ENCODE measurements around the gene FBLN1.

The FBLN1 gene

GRCh38 chr22:45612451-45612901, 109.8 kb downstream of the FBLN1 start:
- no peak overlapping the region for H3K4me3 ChIP-seq (ENCODE audit: low read length, poor library complexity, severe bottlenecking)
- no peaks in the 10 kb centered on the region for H3K27me3 ChIP-seq (ENCODE audit: insufficient read depth, low read length, poor library complexity, severe bottlenecking)
- no peaks in the 10 kb centered on the region for H3K79me2 ChIP-seq (ENCODE audit: insufficient read depth, low read length)
- peaks cover 24% of the 10 kb centered on the region for H3K4me1 ChIP-seq (ENCODE audit: insufficient read depth, low read length, poor library complexity, severe bottlenecking)
- no peaks in the 10 kb centered on the region for H3K36me3 ChIP-seq (ENCODE audit: insufficient read depth, low read length)
- no peaks in the 10 kb centered on the region for H3K9me3 ChIP-seq (ENCODE audit: insufficient read depth, low read depth, low read length)
- no peaks in the 10 kb centered on the region for H3F3A ChIP-seq (ENCODE audit: low read depth)
- H3K9me2 ChIP-seq (replicated peaks; ENCODE audit: low read depth, low read length), result no peaks in the 10 kb centered on the region
- H4K20me1 ChIP-seq (ENCODE audit: insufficient read depth, low read length, poor library complexity, severe bottlenecking), result no peaks in the 10 kb centered on the region
- TF ChIP-seq EZH2phosphoT487 (IDR thresholded peaks at IDR 0.05; ENCODE audit: borderline replicate concordance), result no peak
- TF ChIP-seq, protein P1, sequence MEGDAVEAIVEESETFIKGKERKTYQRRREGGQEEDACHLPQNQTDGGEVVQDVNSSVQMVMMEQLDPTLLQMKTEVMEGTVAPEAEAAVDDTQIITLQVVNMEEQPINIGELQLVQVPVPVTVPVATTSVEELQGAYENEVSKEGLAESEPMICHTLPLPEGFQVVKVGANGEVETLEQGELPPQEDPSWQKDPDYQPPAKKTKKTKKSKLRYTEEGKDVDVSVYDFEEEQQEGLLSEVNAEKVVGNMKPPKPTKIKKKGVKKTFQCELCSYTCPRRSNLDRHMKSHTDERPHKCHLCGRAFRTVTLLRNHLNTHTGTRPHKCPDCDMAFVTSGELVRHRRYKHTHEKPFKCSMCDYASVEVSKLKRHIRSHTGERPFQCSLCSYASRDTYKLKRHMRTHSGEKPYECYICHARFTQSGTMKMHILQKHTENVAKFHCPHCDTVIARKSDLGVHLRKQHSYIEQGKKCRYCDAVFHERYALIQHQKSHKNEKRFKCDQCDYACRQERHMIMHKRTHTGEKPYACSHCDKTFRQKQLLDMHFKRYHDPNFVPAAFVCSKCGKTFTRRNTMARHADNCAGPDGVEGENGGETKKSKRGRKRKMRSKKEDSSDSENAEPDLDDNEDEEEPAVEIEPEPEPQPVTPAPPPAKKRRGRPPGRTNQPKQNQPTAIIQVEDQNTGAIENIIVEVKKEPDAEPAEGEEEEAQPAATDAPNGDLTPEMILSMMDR (conservative IDR thresholded peaks at IDR 0.05; ENCODE audit: low read length), result no peak
- no peak overlapping the region for H3K9ac ChIP-seq (ENCODE audit: low read depth, low read length, poor library complexity, severe bottlenecking)
- H3K4me2 ChIP-seq (ENCODE audit: low read depth, low read length, poor library complexity, severe bottlenecking), result no peak overlapping the region
- H2AFZ ChIP-seq (ENCODE audit: low read length), result no peak overlapping the region

DNA sequence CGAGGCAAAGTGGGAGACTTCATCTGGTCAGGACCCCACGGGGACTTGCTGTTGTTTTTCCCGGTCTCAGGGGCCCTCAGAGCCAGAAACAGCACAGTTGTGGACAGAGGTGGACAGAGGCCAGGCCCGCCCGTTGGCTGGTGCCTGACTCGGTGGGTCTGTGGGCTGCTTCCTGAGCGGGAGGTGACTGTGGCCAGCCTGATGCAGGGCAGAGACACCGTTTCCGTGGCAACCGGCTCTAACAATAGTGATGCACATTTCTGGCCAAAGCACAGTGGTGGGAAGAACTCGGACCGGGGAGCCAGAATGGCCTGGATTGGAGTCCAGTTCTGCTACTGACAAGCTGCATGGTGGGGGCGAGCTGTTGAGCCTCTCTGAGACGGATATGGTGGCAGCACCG, 110.3 kb downstream of the FBLN1 start:
- TF ChIP-seq, protein P1 (conservative IDR thresholded peaks at IDR 0.05; ENCODE audit: low read length), result no peak
- TF ChIP-seq EZH2phosphoT487 (IDR thresholded peaks at IDR 0.05; ENCODE audit: borderline replicate concordance), result no peak
- H3F3A ChIP-seq (ENCODE audit: low read depth), result no peaks in the 10 kb centered on the region
- no peak overlapping the region for H3K9ac ChIP-seq (ENCODE audit: low read depth, low read length, poor library complexity, severe bottlenecking)
- no peaks in the 10 kb centered on the region for H3K36me3 ChIP-seq (ENCODE audit: insufficient read depth, low read length)
- H4K20me1 ChIP-seq (ENCODE audit: insufficient read depth, low read length, poor library complexity, severe bottlenecking), result no peaks in the 10 kb centered on the region
- H3K9me3 ChIP-seq (ENCODE audit: insufficient read depth, low read depth, low read length), result no peaks in the 10 kb centered on the region
- H3K4me1 ChIP-seq (ENCODE audit: insufficient read depth, low read length, poor library complexity, severe bottlenecking), result peaks cover 24% of the 10 kb centered on the region
- H3K4me3 ChIP-seq (ENCODE audit: low read length, poor library complexity, severe bottlenecking), result no peak overlapping the region
- no peaks in the 10 kb centered on the region for H3K79me2 ChIP-seq (ENCODE audit: insufficient read depth, low read length)
- H3K27me3 ChIP-seq (ENCODE audit: insufficient read depth, low read length, poor library complexity, severe bottlenecking), result no peaks in the 10 kb centered on the region
- H3K9me2 ChIP-seq (replicated peaks; ENCODE audit: low read depth, low read length), result no peaks in the 10 kb centered on the region
- H3K4me2 ChIP-seq (ENCODE audit: low read depth, low read length, poor library complexity, severe bottlenecking), result no peak overlapping the region
- no peak overlapping the region for H2AFZ ChIP-seq (ENCODE audit: low read length)

DNA sequence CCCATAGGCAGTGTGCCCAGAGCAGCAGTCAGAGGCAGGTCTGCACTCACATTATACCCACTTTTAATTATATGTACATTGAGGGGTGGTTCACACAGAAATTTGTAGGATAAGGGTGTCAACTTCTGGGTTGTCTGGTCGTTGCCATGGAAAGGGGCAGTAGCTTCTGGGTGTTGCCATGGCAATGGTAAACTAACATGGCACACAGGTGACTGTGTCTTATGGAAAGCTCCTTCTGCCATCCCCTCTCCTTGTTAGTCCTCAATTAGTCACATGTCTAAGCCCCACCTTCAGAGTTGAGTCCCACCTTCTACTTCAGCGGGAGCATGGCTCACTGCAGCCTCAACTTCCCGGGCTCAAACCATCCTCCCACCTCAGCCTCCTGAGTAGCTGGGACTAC, 112.7 kb downstream of the FBLN1 start:
- no peak overlapping the region for H2AFZ ChIP-seq (ENCODE audit: low read length)
- no peaks in the 10 kb centered on the region for H3F3A ChIP-seq (ENCODE audit: low read depth)
- no peak for TF ChIP-seq EZH2phosphoT487 (IDR thresholded peaks at IDR 0.05; ENCODE audit: borderline replicate concordance)
- TF ChIP-seq, protein P1 (conservative IDR thresholded peaks at IDR 0.05; ENCODE audit: low read length), result no peak
- no peaks in the 10 kb centered on the region for H4K20me1 ChIP-seq (ENCODE audit: insufficient read depth, low read length, poor library complexity, severe bottlenecking)
- no peaks in the 10 kb centered on the region for H3K36me3 ChIP-seq (ENCODE audit: insufficient read depth, low read length)
- peaks cover 4% of the 10 kb centered on the region for H3K4me1 ChIP-seq (ENCODE audit: insufficient read depth, low read length, poor library complexity, severe bottlenecking)
- no peak overlapping the region for H3K9ac ChIP-seq (ENCODE audit: low read depth, low read length, poor library complexity, severe bottlenecking)
- no peak overlapping the region for H3K4me3 ChIP-seq (ENCODE audit: low read length, poor library complexity, severe bottlenecking)
- H3K79me2 ChIP-seq (ENCODE audit: insufficient read depth, low read length), result no peaks in the 10 kb centered on the region
- no peaks in the 10 kb centered on the region for H3K27me3 ChIP-seq (ENCODE audit: insufficient read depth, low read length, poor library complexity, severe bottlenecking)
- peaks cover 7% of the 10 kb centered on the region; the same call in 1 of the 2 replicates for H3K9me3 ChIP-seq (ENCODE audit: insufficient read depth, low read depth, low read length)
- H3K9me2 ChIP-seq (replicated peaks; ENCODE audit: low read depth, low read length), result no peaks in the 10 kb centered on the region
- no peak overlapping the region for H3K4me2 ChIP-seq (ENCODE audit: low read depth, low read length, poor library complexity, severe bottlenecking)
